Natural killer cell (primary cell): Measurements from ENCODE around the gene PTCH2. TPM values are rescaled to one million over a fixed set of nuclear protein-coding genes. Genes with fewer than 3 reads are reported as not detected.

Experiments used
- ATAC-seq, 3 donors: fragments of 150-1000 bp in 2 of 3; fragments of 200-7000 bp in 1 of 3; cut with Tn5 transposase; 1 replicate in 1 of 3; 2 replicates in 2 of 3; pipeline ENCODE4 v1.10.0; 2021; ENCODE audit warnings: mild to moderate bottlenecking in 2 of 3, moderate library complexity in 2 of 3
- DNase-seq, 2 donors: peaks; one replicate each; pipeline versions ENCODE4 v3.0.0 to v3.0.0-alpha.2; 2013 to 2021; ENCODE audit warnings: mixed read lengths in 1 of 2
- H3K27ac ChIP-seq: one replicate; pipeline ENCODE4 v1.5.1; 2013; ENCODE audit warnings: mild to moderate bottlenecking, low read length
- H3K27me3 ChIP-seq: one replicate; pipeline ENCODE4 v1.6.1; 2013; ENCODE audit warnings: low read length; ENCODE audit not compliant: control insufficient read depth, insufficient read depth
- H3K36me3 ChIP-seq: one replicate; pipeline ENCODE4 v1.6.1; 2013; ENCODE audit warnings: low read length; ENCODE audit not compliant: control insufficient read depth, insufficient read depth
- H3K4me1 ChIP-seq: one replicate; pipeline ENCODE4 v1.6.1; 2013; ENCODE audit warnings: low read length; ENCODE audit not compliant: control insufficient read depth, insufficient read depth
- H3K4me3 ChIP-seq: one replicate; pipeline ENCODE4 v1.5.1; 2013; ENCODE audit warnings: low read length
- H3K9me3 ChIP-seq: one replicate; pipeline ENCODE4 v1.6.1; 2013; ENCODE audit warnings: low read length; ENCODE audit not compliant: control insufficient read depth, insufficient read depth
- H3K27ac Mint-ChIP-seq, 2 donors: one replicate each; pipeline ENCODE4 v1.8.0; 2022; ENCODE audit warnings: mild to moderate bottlenecking in 2 of 2, mixed read lengths in 2 of 2, moderate library complexity in 1 of 2
- H3K27me3 Mint-ChIP-seq, 2 donors: one replicate each; pipeline ENCODE4 v1.8.0; 2022; ENCODE audit warnings: low read depth in 2 of 2, mixed read lengths in 2 of 2
- H3K36me3 Mint-ChIP-seq: one replicate; pipeline ENCODE4 v1.8.0; 2022; ENCODE audit warnings: mixed read lengths
- H3K4me1 Mint-ChIP-seq, 2 donors: one replicate each; pipeline ENCODE4 v1.8.0; 2022; ENCODE audit warnings: mixed read lengths in 2 of 2
- H3K4me3 Mint-ChIP-seq: one replicate; pipeline ENCODE4 v1.8.0; 2022; ENCODE audit warnings: mild to moderate bottlenecking, moderate library complexity, mixed read lengths
- H3K9me3 Mint-ChIP-seq, 2 donors: one replicate each; pipeline ENCODE4 v1.8.0; 2022; ENCODE audit warnings: mixed read lengths in 2 of 2
- CTCF ChIP-seq: fragments of 200-600 bp; IDR thresholded peaks from one replicate; pipeline ENCODE4 v1.8.0; 2022; ENCODE audit warnings: antibody characterized with exemption
- WGBS: methylation state at CpG from one replicate; pipeline ENCODE4 v1.1.7; 2013; ENCODE audit warnings: missing lambda C conversion rate; ENCODE audit not compliant: insufficient coverage; 5-methylcytosine and 5-hydroxymethylcytosine counted together
- intact Hi-C: fragments of 100-400 bp; cut with micrococcal nuclease; formaldehyde crosslinking; loops from one replicate; pipeline ENCODE4 v1.14.2; 2022
- total RNA-seq, 4 donors: library from RNA; stranded (reverse); fragments of 120-200 nt in 1 of 4; gene quantifications; one replicate each; pipeline versions ENCODE4 v1.2.3 to v1.2.4, GENCODE V29; 2013 to 2022

The PTCH2 gene
- total RNA-seq, 3 donors from 2014 or later (not counting 1 experiment from before 2014, with no cell fraction given), result 1.8 to 3.1 (median 2.4) TPM

DNA sequence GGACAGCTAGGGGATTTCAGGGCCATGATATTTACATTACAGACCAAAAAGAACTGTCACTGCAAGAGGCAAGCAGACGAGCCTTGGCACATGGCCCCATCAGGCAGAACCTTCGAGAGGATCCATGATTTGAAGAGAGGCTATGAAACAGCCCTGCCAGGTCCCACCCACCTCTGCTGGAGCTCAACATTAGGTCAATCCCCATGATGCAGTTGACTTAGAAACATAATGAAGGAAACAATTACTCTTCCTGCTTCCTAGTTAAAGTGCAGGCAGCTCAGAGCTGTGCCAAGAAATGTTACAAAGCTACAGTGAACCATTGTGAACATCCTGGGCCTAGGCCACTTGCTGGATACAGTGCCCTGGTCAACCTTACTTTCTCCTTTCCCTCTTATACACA is 41.7 kb upstream of the PTCH2 start:
- H3K4me3 ChIP-seq, result no peak overlapping the region
- whole genome bisulfite sequencing, result 93% methylated on average over 2 of the region's 2 CpGs
- Mint-ChIP-seq H3K36me3 (peaks cover under 1% of the 10 kb centered on the region), H3K9me3 (no peaks in the 10 kb centered on the region), H3K27me3 (no peaks in the 10 kb centered on the region), H3K4me3 (no peak overlapping the region), H3K4me1 (peaks cover 0 to 3% of the 10 kb centered on the region in 2 donors), H3K27ac (no peak overlapping the region)
- ATAC-seq (no peak), DNase-seq (no peak)
- H3K9me3 ChIP-seq, result peaks cover 3% of the 10 kb centered on the region
- H3K4me1 ChIP-seq, result no peaks in the 10 kb centered on the region
- H3K36me3 ChIP-seq, result peaks cover 24% of the 10 kb centered on the region
- H3K27ac ChIP-seq, result no peak overlapping the region
- no peaks in the 10 kb centered on the region for H3K27me3 ChIP-seq
- TF ChIP-seq CTCF, result no peak
- intact Hi-C loops, result no loop called here

DNA sequence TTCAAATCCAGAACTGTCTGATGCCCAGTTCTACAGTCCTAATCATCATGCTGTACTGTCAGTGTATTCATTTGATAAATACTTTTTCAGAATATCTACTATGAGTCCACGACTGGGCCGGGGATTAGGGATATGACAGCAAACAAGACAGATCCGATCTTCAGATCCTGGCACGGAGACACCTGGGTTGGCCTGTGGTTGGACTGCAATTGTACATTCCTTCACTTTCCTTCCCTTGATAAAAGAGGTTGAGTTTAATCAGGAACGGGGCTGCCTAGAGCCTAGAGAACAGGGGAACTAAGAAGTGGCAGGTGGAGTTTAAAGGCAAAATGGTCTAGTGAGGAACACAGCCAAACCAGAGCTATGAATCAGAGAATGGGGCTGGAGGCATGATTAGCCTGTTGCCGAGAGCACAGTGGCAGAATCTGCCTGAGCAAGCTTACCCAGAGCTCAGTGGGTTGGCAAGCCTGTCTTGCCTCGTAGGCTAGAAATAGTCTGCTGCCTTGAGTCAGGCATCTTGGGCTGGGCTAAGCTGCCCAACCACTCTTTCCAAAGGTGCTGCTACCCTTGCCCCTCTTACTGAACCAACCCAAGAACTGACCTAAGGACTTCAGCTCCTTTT is 38.1 kb upstream of the PTCH2 start:
- peaks cover 9% of the 10 kb centered on the region for H3K36me3 Mint-ChIP-seq

GRCh38 chr1:44874155-44874554 is 31.1 kb upstream of the PTCH2 start:
- Histone ChIP-seq H3K9me3 (no peaks in the 10 kb centered on the region), H3K27me3 (no peaks in the 10 kb centered on the region), H3K4me1 (no peaks in the 10 kb centered on the region), H3K27ac (no peak overlapping the region), H3K36me3 (peaks cover 11% of the 10 kb centered on the region), H3K4me3 (no peak overlapping the region)
- WGBS, result 92% methylated on average over 2 of the region's 2 CpGs
- Mint-ChIP-seq H3K27me3 (no peaks in the 10 kb centered on the region), H3K9me3 (no peaks in the 10 kb centered on the region), H3K4me3 (no peak overlapping the region), H3K27ac (no peak overlapping the region), H3K4me1 (no peaks in the 10 kb centered on the region), H3K36me3 (peaks cover 13% of the 10 kb centered on the region)
- no peak for TF ChIP-seq CTCF
- intact Hi-C loops, result no loop called here
- ATAC-seq, result no peak
- DNase-seq, result no peak

More for the DNA sequence above, 38.1 kb upstream of the PTCH2 start:
- intact Hi-C loops, result no loop called here
- no peak overlapping the region for H3K27ac Mint-ChIP-seq
- 98% methylated on average over 7 of the region's 7 CpGs for WGBS
- TF ChIP-seq CTCF, result no peak
- H3K9me3 Mint-ChIP-seq, result no peaks in the 10 kb centered on the region
- Histone ChIP-seq H3K4me1 (no peaks in the 10 kb centered on the region), H3K27me3 (no peaks in the 10 kb centered on the region), H3K9me3 (no peaks in the 10 kb centered on the region), H3K27ac (no peak overlapping the region), H3K36me3 (peaks cover 26% of the 10 kb centered on the region), H3K4me3 (no peak overlapping the region)
- H3K4me3 Mint-ChIP-seq, result no peak overlapping the region
- ATAC-seq, result no peak
- H3K27me3 Mint-ChIP-seq, result no peaks in the 10 kb centered on the region
- peaks cover 0 to 3% of the 10 kb centered on the region in 2 donors for H3K4me1 Mint-ChIP-seq
- DNase-seq, result no peak

DNA sequence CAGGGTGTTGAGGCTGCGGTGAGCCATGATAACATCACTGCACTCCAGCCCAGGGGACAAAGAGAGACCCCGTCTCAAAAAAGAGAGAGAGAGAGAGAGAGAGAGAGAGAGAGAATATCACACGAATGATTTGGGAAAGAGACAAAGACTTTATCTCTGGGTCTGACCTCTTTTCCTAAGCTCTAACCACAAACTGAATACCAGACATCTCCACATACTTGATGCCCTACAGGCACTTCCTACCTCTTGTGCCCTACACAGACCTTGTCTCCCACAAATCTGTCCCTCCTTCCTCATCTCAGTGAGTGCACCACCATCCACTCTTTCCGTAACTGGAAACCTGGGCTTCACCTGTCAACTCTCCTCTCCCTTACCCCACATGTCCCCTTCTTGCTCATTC is 27.0 kb upstream of the PTCH2 start:
- Histone ChIP-seq H3K4me1 (no peaks in the 10 kb centered on the region), H3K9me3 (no peaks in the 10 kb centered on the region), H3K36me3 (peaks cover 2% of the 10 kb centered on the region), H3K27ac (no peak overlapping the region), H3K4me3 (no peak overlapping the region), H3K27me3 (no peaks in the 10 kb centered on the region)
- no peak overlapping the region for H3K4me3 Mint-ChIP-seq
- no peak for DNase-seq
- no peaks in the 10 kb centered on the region for H3K9me3 Mint-ChIP-seq
- no peak for ATAC-seq
- no peaks in the 10 kb centered on the region for H3K4me1 Mint-ChIP-seq
- no peak for TF ChIP-seq CTCF
- no peak overlapping the region for H3K27ac Mint-ChIP-seq
- no peaks in the 10 kb centered on the region for H3K27me3 Mint-ChIP-seq
- 90% methylated on average over 3 of the region's 4 CpGs for WGBS
- intact Hi-C loops, result no loop called here
- H3K36me3 Mint-ChIP-seq, result peaks cover 10% of the 10 kb centered on the region
